ENCODE data around the gene CAMK2A. TPM values are rescaled to one million over a fixed set of nuclear protein-coding genes. Genes with fewer than 3 reads are reported as not detected.

Gene CAMK2A
- polyA plus RNA-seq, 1 experiment = 0.37 TPM

GRCh38 chr5:150186897-150187296 is 102.7 kb downstream of the CAMK2A start:
- no peak overlapping the region for H3K4me3 ChIP-seq (ENCODE audit: low read depth, low read length)
- DNase-seq (ENCODE audit: low read depth, low spot score) = no peak
- ChIA-PET CTCF (interaction anchor here (1.5 kb wide), 1 partner anchor 11 kb away, joined by 3 read pairs; no protein-coding TSS in a partner anchor), POLR2A (no interaction called here)
- TF ChIP-seq CTCF (IDR thresholded peaks at IDR 0.05; ENCODE audit: low read depth, low read length) = no peak
- peaks cover 4% of the 10 kb centered on the region; the same call in 1 of the 2 replicates for H3K9me3 ChIP-seq (ENCODE audit: control insufficient read depth, insufficient read depth, low read length)
- no peak overlapping the region for H3K27ac ChIP-seq (ENCODE audit: low read depth, low read length)
- peaks cover 65% of the 10 kb centered on the region for H3K27me3 ChIP-seq (ENCODE audit: control insufficient read depth, insufficient read depth, low read length)

- DNase-seq (ENCODE audit: low read depth, low spot score) = no peak
- H3K27me3 ChIP-seq (ENCODE audit: control insufficient read depth, insufficient read depth, low read length) = peaks cover 64% of the 10 kb centered on the region
- H3K4me3 ChIP-seq (ENCODE audit: low read depth, low read length) = no peak overlapping the region
- TF ChIP-seq CTCF (IDR thresholded peaks at IDR 0.05; ENCODE audit: low read depth, low read length) = no peak
- CTCF ChIA-PET = interaction anchor here (1.5 kb wide), 1 partner anchor 10 kb away, joined by 3 read pairs; no protein-coding TSS in a partner anchor
- POLR2A ChIA-PET = no interaction called here
- H3K27ac ChIP-seq (ENCODE audit: low read depth, low read length) = no peak overlapping the region
- H3K9me3 ChIP-seq (ENCODE audit: control insufficient read depth, insufficient read depth, low read length) = peaks cover 4% of the 10 kb centered on the region; the same call in 1 of the 2 replicates
Measured at GRCh38 chr5:150186137-150186536, 103.4 kb downstream of the CAMK2A start.

GRCh38 chr5:150184990-150185912 is 104.3 kb downstream of the CAMK2A start:
- H3K27ac ChIP-seq (ENCODE audit: low read depth, low read length) = no peak overlapping the region
- no peak overlapping the region for H3K4me3 ChIP-seq (ENCODE audit: low read depth, low read length)
- no peak for TF ChIP-seq CTCF (IDR thresholded peaks at IDR 0.05; ENCODE audit: low read depth, low read length)
- CTCF ChIA-PET = no interaction called here
- peaks cover 56% of the 10 kb centered on the region for H3K27me3 ChIP-seq (ENCODE audit: control insufficient read depth, insufficient read depth, low read length)
- H3K9me3 ChIP-seq (ENCODE audit: control insufficient read depth, insufficient read depth, low read length) = peaks cover 1% of the 10 kb centered on the region; the same call in 1 of the 2 replicates
- no peak for DNase-seq (ENCODE audit: low read depth, low spot score)
- POLR2A ChIA-PET = no interaction called here

- Histone ChIP-seq H3K27ac (ENCODE audit: low read depth, low read length) (no peak overlapping the region), H3K4me3 (ENCODE audit: low read depth, low read length) (no peak overlapping the region), H3K9me3 (ENCODE audit: control insufficient read depth, insufficient read depth, low read length) (no peaks in the 10 kb centered on the region; the same call in 1 of the 2 replicates), H3K27me3 (ENCODE audit: control insufficient read depth, insufficient read depth, low read length) (peaks cover 50% of the 10 kb centered on the region)
- no peak for TF ChIP-seq CTCF (IDR thresholded peaks at IDR 0.05; ENCODE audit: low read depth, low read length)
- DNase-seq (ENCODE audit: low read depth, low spot score) = no peak
- CTCF ChIA-PET = no interaction called here
- POLR2A ChIA-PET = no interaction called here
Measured at GRCh38 chr5:150184006-150184405, 105.6 kb downstream of the CAMK2A start.

- CTCF ChIA-PET = no interaction called here
- TF ChIP-seq CTCF (IDR thresholded peaks at IDR 0.05; ENCODE audit: low read depth, low read length) = no peak
Measured at GRCh38 chr5:150183436-150183835, 106.1 kb downstream of the CAMK2A start.

More at GRCh38 chr5:150183436-150183835, 106.1 kb downstream of the CAMK2A start:
- no peak for DNase-seq (ENCODE audit: low read depth, low spot score)
- Histone ChIP-seq H3K4me3 (ENCODE audit: low read depth, low read length) (no peak overlapping the region), H3K9me3 (ENCODE audit: control insufficient read depth, insufficient read depth, low read length) (no peaks in the 10 kb centered on the region; the same call in 1 of the 2 replicates), H3K27me3 (ENCODE audit: control insufficient read depth, insufficient read depth, low read length) (peaks cover 44% of the 10 kb centered on the region), H3K27ac (ENCODE audit: low read depth, low read length) (no peak overlapping the region)
- POLR2A ChIA-PET = no interaction called here

All from AG04450 (cell line).